ENCODE measurements around the gene GLDN. TPM values are rescaled to one million over a fixed set of nuclear protein-coding genes. Genes with fewer than 3 reads are reported as not detected.

GLDN gene
- total RNA-seq, 1 experiment from 2014 or later, result 0.77 TPM

DNA sequence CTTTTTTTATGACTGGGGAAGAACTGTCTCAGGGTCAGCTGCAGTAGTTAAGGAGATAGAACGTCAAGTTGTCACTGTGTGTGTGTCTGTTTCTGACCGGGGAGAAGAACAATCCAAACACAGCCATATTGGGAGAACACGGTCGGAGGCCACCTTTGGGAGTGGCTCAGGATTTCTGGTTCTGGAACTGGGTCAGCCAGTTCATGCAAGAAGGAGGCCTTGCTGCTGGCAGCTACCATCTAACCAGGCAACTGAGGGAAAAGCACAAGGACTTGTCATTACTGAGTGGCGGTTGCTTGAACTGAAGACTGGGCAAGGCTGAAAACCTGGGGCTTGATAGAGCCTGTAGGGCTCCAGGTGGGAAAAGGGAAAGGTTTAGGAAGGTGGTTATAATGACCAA, 24.6 kb downstream of the GLDN start:
- POLR2A ChIA-PET, result no interaction called here
- H3K36me3 Mint-ChIP-seq, result no peaks in the 10 kb centered on the region
- CTCF ChIA-PET, result interaction anchor here (1.4 kb wide), 1 partner anchor 203 kb away, joined by 4 read pairs; no protein-coding TSS in a partner anchor

DNA sequence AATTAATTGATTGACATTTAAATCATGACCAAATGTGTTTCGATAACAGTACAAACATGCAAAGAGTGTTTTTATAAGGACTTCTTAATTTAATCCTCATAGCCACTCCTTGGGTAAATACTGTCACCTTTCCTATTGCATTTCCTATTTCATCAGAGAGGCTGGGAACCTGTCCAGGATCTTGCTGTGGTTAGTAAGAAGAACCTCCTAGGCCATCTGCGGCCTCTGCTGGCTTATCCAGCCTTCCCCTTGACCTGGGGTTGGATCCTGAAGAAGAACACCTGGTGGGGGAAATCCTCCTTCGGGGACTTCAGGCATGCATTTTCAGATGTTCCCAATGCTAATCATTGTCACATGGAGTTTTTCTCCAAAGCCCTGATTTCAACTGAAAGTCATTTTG, 25.5 kb downstream of the GLDN start:
- H3K9me3 Mint-ChIP-seq, result no peaks in the 10 kb centered on the region
- ChIA-PET POLR2A (no interaction called here), CTCF (interaction anchor here (0.6 to 1.4 kb wide), 2 partner anchors 204 to 1438 kb away, joined by 4 read pairs; no protein-coding TSS in a partner anchor)
- no peak overlapping the region for H3K27ac Mint-ChIP-seq
- no peaks in the 10 kb centered on the region for H3K36me3 Mint-ChIP-seq
- no peak overlapping the region for H3K4me3 Mint-ChIP-seq
- peaks cover 4% of the 10 kb centered on the region; the same call in 1 of the 2 replicates for H3K4me1 Mint-ChIP-seq
- ATAC-seq (no peak), DNase-seq (ENCODE audit: low spot score) (no peak)
- no peaks in the 10 kb centered on the region for H3K27me3 Mint-ChIP-seq (ENCODE audit: low read depth)
- TF ChIP-seq, protein P1, sequence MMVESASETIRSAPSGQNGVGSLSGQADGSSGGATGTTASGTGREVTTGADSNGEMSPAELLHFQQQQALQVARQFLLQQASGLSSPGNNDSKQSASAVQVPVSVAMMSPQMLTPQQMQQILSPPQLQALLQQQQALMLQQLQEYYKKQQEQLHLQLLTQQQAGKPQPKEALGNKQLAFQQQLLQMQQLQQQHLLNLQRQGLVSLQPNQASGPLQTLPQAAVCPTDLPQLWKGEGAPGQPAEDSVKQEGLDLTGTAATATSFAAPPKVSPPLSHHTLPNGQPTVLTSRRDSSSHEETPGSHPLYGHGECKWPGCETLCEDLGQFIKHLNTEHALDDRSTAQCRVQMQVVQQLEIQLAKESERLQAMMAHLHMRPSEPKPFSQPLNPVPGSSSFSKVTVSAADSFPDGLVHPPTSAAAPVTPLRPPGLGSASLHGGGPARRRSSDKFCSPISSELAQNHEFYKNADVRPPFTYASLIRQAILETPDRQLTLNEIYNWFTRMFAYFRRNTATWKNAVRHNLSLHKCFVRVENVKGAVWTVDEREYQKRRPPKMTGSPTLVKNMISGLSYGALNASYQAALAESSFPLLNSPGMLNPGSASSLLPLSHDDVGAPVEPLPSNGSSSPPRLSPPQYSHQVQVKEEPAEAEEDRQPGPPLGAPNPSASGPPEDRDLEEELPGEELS (CRISPR knock-in tag; IDR thresholded peaks at IDR 0.05), result no peak
- no peak for TF ChIP-seq TP53 (CRISPR knock-in tag; IDR thresholded peaks at IDR 0.05)
- TF ChIP-seq HMGA2 (CRISPR knock-in tag; IDR thresholded peaks at IDR 0.05), result no peak
- TF ChIP-seq, protein P2, sequence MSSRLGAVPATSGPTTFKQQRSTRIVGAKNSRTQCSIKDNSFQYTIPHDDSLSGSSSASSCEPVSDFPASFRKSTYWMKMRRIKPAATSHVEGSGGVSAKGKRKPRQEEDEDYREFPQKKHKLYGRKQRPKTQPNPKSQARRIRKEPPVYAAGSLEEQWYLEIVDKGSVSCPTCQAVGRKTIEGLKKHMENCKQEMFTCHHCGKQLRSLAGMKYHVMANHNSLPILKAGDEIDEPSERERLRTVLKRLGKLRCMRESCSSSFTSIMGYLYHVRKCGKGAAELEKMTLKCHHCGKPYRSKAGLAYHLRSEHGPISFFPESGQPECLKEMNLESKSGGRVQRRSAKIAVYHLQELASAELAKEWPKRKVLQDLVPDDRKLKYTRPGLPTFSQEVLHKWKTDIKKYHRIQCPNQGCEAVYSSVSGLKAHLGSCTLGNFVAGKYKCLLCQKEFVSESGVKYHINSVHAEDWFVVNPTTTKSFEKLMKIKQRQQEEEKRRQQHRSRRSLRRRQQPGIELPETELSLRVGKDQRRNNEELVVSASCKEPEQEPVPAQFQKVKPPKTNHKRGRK (CRISPR knock-in tag; IDR thresholded peaks at IDR 0.05; ENCODE audit: borderline replicate concordance), result no peak
- no peak for TF ChIP-seq ZNF263 (CRISPR knock-in tag; IDR thresholded peaks at IDR 0.05; ENCODE audit: low read depth)
- TF ChIP-seq, protein P3, sequence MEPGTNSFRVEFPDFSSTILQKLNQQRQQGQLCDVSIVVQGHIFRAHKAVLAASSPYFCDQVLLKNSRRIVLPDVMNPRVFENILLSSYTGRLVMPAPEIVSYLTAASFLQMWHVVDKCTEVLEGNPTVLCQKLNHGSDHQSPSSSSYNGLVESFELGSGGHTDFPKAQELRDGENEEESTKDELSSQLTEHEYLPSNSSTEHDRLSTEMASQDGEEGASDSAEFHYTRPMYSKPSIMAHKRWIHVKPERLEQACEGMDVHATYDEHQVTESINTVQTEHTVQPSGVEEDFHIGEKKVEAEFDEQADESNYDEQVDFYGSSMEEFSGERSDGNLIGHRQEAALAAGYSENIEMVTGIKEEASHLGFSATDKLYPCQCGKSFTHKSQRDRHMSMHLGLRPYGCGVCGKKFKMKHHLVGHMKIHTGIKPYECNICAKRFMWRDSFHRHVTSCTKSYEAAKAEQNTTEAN (CRISPR knock-in tag; IDR thresholded peaks at IDR 0.05), result no peak
- TF ChIP-seq, protein P4, sequence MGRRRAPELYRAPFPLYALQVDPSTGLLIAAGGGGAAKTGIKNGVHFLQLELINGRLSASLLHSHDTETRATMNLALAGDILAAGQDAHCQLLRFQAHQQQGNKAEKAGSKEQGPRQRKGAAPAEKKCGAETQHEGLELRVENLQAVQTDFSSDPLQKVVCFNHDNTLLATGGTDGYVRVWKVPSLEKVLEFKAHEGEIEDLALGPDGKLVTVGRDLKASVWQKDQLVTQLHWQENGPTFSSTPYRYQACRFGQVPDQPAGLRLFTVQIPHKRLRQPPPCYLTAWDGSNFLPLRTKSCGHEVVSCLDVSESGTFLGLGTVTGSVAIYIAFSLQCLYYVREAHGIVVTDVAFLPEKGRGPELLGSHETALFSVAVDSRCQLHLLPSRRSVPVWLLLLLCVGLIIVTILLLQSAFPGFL (CRISPR knock-in tag; IDR thresholded peaks at IDR 0.05; ENCODE audit: borderline replicate concordance), result no peak

More for the DNA sequence above, 24.6 kb downstream of the GLDN start:
- TF ChIP-seq ZNF671 (CRISPR knock-in tag; IDR thresholded peaks at IDR 0.05), result no peak
- no peak for TF ChIP-seq GTF2I (CRISPR knock-in tag; conservative IDR thresholded peaks at IDR 0.05)
- no peak for TF ChIP-seq SP1 (CRISPR knock-in tag; conservative IDR thresholded peaks at IDR 0.05)
- no peak for TF ChIP-seq MXD4 (CRISPR knock-in tag; IDR thresholded peaks at IDR 0.05; ENCODE audit: borderline replicate concordance)
- TF ChIP-seq, protein P5, sequence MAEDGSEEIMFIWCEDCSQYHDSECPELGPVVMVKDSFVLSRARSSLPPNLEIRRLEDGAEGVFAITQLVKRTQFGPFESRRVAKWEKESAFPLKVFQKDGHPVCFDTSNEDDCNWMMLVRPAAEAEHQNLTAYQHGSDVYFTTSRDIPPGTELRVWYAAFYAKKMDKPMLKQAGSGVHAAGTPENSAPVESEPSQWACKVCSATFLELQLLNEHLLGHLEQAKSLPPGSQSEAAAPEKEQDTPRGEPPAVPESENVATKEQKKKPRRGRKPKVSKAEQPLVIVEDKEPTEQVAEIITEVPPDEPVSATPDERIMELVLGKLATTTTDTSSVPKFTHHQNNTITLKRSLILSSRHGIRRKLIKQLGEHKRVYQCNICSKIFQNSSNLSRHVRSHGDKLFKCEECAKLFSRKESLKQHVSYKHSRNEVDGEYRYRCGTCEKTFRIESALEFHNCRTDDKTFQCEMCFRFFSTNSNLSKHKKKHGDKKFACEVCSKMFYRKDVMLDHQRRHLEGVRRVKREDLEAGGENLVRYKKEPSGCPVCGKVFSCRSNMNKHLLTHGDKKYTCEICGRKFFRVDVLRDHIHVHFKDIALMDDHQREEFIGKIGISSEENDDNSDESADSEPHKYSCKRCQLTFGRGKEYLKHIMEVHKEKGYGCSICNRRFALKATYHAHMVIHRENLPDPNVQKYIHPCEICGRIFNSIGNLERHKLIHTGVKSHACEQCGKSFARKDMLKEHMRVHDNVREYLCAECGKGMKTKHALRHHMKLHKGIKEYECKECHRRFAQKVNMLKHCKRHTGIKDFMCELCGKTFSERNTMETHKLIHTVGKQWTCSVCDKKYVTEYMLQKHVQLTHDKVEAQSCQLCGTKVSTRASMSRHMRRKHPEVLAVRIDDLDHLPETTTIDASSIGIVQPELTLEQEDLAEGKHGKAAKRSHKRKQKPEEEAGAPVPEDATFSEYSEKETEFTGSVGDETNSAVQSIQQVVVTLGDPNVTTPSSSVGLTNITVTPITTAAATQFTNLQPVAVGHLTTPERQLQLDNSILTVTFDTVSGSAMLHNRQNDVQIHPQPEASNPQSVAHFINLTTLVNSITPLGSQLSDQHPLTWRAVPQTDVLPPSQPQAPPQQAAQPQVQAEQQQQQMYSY (CRISPR knock-in tag; IDR thresholded peaks at IDR 0.05), result no peak
- TF ChIP-seq, protein P6, sequence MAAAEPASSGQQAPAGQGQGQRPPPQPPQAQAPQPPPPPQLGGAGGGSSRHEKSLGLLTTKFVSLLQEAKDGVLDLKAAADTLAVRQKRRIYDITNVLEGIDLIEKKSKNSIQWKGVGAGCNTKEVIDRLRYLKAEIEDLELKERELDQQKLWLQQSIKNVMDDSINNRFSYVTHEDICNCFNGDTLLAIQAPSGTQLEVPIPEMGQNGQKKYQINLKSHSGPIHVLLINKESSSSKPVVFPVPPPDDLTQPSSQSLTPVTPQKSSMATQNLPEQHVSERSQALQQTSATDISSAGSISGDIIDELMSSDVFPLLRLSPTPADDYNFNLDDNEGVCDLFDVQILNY (CRISPR knock-in tag; IDR thresholded peaks at IDR 0.05), result no peak
- TF ChIP-seq IRF2 (CRISPR knock-in tag; IDR thresholded peaks at IDR 0.05; ENCODE audit: borderline replicate concordance, low read depth), result no peak
- TF ChIP-seq NFATC4 (CRISPR knock-in tag; IDR thresholded peaks at IDR 0.05), result no peak
- TF ChIP-seq TP53 (CRISPR knock-in tag; IDR thresholded peaks at IDR 0.05), result no peak
- no peak for TF ChIP-seq JAZF1 (CRISPR knock-in tag; IDR thresholded peaks at IDR 0.05)
- no peak for TF ChIP-seq ZBTB21 (CRISPR knock-in tag; IDR thresholded peaks at IDR 0.05; ENCODE audit: borderline replicate concordance)
- TF ChIP-seq FOXP1 (CRISPR knock-in tag; IDR thresholded peaks at IDR 0.05; ENCODE audit: borderline replicate concordance), result no peak
- no peak for TF ChIP-seq EMX1 (CRISPR knock-in tag; IDR thresholded peaks at IDR 0.05)
- TF ChIP-seq, protein P2 (CRISPR knock-in tag; IDR thresholded peaks at IDR 0.05; ENCODE audit: borderline replicate concordance), result no peak
- TF ChIP-seq, protein P7, sequence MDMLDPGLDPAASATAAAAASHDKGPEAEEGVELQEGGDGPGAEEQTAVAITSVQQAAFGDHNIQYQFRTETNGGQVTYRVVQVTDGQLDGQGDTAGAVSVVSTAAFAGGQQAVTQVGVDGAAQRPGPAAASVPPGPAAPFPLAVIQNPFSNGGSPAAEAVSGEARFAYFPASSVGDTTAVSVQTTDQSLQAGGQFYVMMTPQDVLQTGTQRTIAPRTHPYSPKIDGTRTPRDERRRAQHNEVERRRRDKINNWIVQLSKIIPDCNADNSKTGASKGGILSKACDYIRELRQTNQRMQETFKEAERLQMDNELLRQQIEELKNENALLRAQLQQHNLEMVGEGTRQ (CRISPR knock-in tag; IDR thresholded peaks at IDR 0.05), result no peak
- no peak for TF ChIP-seq OVOL2 (CRISPR knock-in tag; IDR thresholded peaks at IDR 0.05; ENCODE audit: borderline replicate concordance)
- TF ChIP-seq PRRX2 (CRISPR knock-in tag; IDR thresholded peaks at IDR 0.05), result no peak
- no peak for TF ChIP-seq JUN (CRISPR knock-in tag; IDR thresholded peaks at IDR 0.05)
- TF ChIP-seq ZNF121 (CRISPR knock-in tag; IDR thresholded peaks at IDR 0.05), result no peak
- TF ChIP-seq, protein P8, sequence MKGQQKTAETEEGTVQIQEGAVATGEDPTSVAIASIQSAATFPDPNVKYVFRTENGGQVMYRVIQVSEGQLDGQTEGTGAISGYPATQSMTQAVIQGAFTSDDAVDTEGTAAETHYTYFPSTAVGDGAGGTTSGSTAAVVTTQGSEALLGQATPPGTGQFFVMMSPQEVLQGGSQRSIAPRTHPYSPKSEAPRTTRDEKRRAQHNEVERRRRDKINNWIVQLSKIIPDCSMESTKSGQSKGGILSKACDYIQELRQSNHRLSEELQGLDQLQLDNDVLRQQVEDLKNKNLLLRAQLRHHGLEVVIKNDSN (CRISPR knock-in tag; IDR thresholded peaks at IDR 0.05), result no peak
- no peak for ATAC-seq
- no peaks in the 10 kb centered on the region for H3K9me3 Mint-ChIP-seq
- no peak overlapping the region for H3K27ac Mint-ChIP-seq
- no peak overlapping the region for H3K4me3 Mint-ChIP-seq
- no peaks in the 10 kb centered on the region for H3K27me3 Mint-ChIP-seq (ENCODE audit: low read depth)
- H3K4me1 Mint-ChIP-seq, result peaks cover 4% of the 10 kb centered on the region; the same call in 1 of the 2 replicates
- DNase-seq (ENCODE audit: low spot score), result no peak

Measured in WTC11 (cell line).